Osteoblast (primary cell): ENCODE results near the gene ARMH4. TPM values are rescaled to one million over a fixed set of nuclear protein-coding genes. Genes with fewer than 3 reads are reported as not detected.

ENCODE experiments used
- DNase-seq: peaks from one replicate; pipeline ENCODE4 v3.0.0; 2011; ENCODE audit warnings: low spot score, mixed read lengths; ENCODE audit not compliant: insufficient read length; ENCODE audit errors: missing footprints
- H2AFZ ChIP-seq: 2 replicates; pipeline ENCODE4 v1.6.0; 2011; ENCODE audit warnings: mild to moderate bottlenecking, low read length
- H3K27ac ChIP-seq: 2 replicates; pipeline ENCODE4 v1.5.1; 2011; ENCODE audit warnings: mild to moderate bottlenecking, low read depth, low read length, moderate library complexity
- H3K27me3 ChIP-seq: 2 replicates; pipeline ENCODE4 v1.6.0; 2012; ENCODE audit warnings: mild to moderate bottlenecking, control low read depth, inconsistent platforms, low read length, moderate library complexity; ENCODE audit not compliant: insufficient read depth
- H3K36me3 ChIP-seq: 2 replicates; pipeline ENCODE4 v1.5.1; 2011; ENCODE audit warnings: mild to moderate bottlenecking, low read length, control low read depth, moderate library complexity; ENCODE audit not compliant: insufficient read depth
- H3K4me1 ChIP-seq: 2 replicates; pipeline ENCODE4 v1.5.1; 2011; ENCODE audit warnings: mild to moderate bottlenecking, low read length, control low read depth, moderate library complexity; ENCODE audit not compliant: insufficient read depth
- H3K4me2 ChIP-seq: 2 replicates; pipeline ENCODE4 v1.6.0; 2011; ENCODE audit warnings: mild to moderate bottlenecking, low read length; ENCODE audit not compliant: insufficient read depth
- H3K4me3 ChIP-seq: fragments of 200-600 bp; sonication (generic); 3 replicates; pipeline ENCODE4 v1.5.1; 2012; ENCODE audit warnings: mild to moderate bottlenecking, low read length, inconsistent platforms; ENCODE audit not compliant: insufficient read depth
- H3K79me2 ChIP-seq: 2 replicates; pipeline ENCODE4 v1.6.0; 2012; ENCODE audit warnings: mild to moderate bottlenecking, low read length, control low read depth, inconsistent platforms; ENCODE audit not compliant: insufficient read depth
- H3K9me3 ChIP-seq: 2 replicates; pipeline ENCODE4 v1.5.1; 2011; ENCODE audit warnings: low read depth, low read length, control low read depth
- H4K20me1 ChIP-seq: 2 replicates; pipeline ENCODE4 v1.6.0; 2012; ENCODE audit warnings: mild to moderate bottlenecking, low read length, control low read depth; ENCODE audit not compliant: insufficient read depth
- total RNA-seq: library from RNA; depleted of rRNA; stranded (reverse); fragments of >200 nt; gene quantifications from 2 replicates; pipeline ENCODE4 v1.2.3, GENCODE V29; 2012
- TF ChIP-seq, protein P1 (sequence below): IDR thresholded peaks from 2 replicates; pipeline ENCODE4 v1.5.1; 2011; ENCODE audit warnings: mild to moderate bottlenecking, low read depth, low read length, moderate library complexity; ENCODE audit errors: extremely low read depth

Gene ARMH4
- total RNA-seq, 1 donor: 10.9 TPM

DNA sequence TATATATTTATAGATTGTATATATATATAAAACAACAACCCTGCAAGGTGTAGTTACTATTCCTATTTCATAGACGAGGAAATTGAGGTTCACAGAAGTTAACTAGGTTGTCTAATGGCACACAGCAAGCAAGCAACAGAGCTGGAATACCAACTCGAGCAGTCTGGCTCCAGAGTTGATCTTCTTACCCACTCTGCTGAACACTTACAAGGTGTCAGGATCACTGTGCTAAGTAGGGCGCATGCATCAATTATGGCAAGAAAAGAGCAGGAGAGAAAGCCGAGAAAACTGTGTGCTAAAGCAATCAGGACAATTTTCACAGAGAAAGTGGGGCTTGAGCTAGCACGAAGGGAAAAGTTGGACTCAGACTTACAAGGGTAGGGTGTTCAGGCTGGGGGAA, 15.9 kb upstream of the ARMH4 start:
- H2AFZ ChIP-seq: no peak overlapping the region
- H3K36me3 ChIP-seq: no peaks in the 10 kb centered on the region
- H3K27ac ChIP-seq: no peak overlapping the region
- no peak overlapping the region for H3K4me2 ChIP-seq
- no peaks in the 10 kb centered on the region for H3K27me3 ChIP-seq
- H3K9me3 ChIP-seq: no peaks in the 10 kb centered on the region
- no peak for DNase-seq
- no peak overlapping the region for H3K4me3 ChIP-seq
- TF ChIP-seq, protein P1, sequence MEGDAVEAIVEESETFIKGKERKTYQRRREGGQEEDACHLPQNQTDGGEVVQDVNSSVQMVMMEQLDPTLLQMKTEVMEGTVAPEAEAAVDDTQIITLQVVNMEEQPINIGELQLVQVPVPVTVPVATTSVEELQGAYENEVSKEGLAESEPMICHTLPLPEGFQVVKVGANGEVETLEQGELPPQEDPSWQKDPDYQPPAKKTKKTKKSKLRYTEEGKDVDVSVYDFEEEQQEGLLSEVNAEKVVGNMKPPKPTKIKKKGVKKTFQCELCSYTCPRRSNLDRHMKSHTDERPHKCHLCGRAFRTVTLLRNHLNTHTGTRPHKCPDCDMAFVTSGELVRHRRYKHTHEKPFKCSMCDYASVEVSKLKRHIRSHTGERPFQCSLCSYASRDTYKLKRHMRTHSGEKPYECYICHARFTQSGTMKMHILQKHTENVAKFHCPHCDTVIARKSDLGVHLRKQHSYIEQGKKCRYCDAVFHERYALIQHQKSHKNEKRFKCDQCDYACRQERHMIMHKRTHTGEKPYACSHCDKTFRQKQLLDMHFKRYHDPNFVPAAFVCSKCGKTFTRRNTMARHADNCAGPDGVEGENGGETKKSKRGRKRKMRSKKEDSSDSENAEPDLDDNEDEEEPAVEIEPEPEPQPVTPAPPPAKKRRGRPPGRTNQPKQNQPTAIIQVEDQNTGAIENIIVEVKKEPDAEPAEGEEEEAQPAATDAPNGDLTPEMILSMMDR: no peak
- peaks cover 13% of the 10 kb centered on the region for H3K4me1 ChIP-seq
- H4K20me1 ChIP-seq: no peaks in the 10 kb centered on the region
- H3K79me2 ChIP-seq: no peaks in the 10 kb centered on the region

DNA sequence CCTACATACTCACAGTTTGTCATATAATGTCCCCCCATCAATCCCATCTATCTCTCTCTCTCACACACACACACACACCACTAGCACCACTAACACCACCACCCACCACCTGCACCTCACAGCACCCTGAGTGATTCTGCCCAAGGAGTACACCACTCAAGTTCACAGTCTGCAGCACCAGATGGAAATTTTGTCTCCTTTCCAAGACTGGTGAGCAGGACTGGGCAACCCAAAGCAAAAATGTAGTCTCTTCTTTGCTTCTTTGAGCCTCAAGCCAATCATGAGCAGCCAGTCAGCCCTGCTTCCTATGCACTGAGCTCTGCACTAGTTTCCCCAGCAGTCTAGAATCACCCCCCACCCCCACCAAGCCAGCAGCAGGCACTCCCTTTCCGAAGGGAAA, 15.0 kb upstream of the ARMH4 start:
- no peak overlapping the region for H2AFZ ChIP-seq
- no peaks in the 10 kb centered on the region for H3K36me3 ChIP-seq
- no peak overlapping the region for H3K27ac ChIP-seq
- H3K4me3 ChIP-seq: no peak overlapping the region
- TF ChIP-seq, protein P1: no peak
- no peak for DNase-seq
- H3K4me2 ChIP-seq: no peak overlapping the region
- H3K27me3 ChIP-seq: no peaks in the 10 kb centered on the region
- no peaks in the 10 kb centered on the region for H4K20me1 ChIP-seq
- H3K79me2 ChIP-seq: no peaks in the 10 kb centered on the region
- H3K4me1 ChIP-seq: peaks cover 13% of the 10 kb centered on the region
- H3K9me3 ChIP-seq: no peaks in the 10 kb centered on the region

DNA sequence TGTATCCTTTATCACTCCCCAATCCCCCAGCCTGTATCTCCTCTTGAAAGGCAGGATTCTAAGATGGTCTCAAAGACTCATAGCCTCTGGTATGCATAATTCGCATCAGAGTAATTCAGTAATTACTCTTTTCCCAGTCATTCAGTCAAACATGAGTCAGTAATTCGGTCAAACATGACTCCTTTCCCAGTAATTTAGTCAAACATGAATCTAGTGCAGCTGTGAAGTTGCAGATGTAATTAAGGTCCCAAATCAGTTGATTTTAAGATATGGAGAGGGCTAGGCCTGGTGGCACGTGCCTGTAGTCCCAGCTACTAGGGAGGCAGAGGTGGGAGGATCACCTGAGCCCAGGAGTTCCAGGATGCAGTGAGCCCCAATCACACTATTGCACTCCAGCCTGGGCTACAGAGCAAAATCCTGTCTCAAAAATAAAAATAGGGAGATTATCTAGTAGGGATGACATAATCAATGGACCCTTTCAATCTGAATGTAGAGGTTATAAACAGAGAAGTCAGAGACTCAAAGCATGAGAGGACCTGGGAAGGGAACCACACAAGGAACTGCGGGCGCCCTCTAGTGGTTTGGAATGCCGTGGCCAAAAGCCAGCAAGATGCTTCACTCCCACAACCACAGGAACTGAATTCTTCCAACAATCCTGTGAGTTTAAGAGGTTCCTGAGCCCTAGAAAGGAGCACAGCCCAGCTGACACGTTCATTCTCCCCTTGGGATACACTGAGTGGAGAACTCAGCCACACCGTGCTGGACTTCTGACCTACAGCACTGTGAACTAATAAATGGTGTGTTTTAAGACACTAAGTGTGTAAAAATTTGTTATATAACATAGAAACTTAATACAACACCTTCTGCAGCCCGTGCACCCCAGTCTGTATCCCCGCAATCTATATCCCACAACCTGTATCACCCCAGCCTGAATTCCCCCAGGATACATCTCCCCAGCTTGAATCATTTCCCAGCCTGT, 14.3 kb upstream of the ARMH4 start:
- Histone ChIP-seq H3K9me3 (no peaks in the 10 kb centered on the region), H4K20me1 (no peaks in the 10 kb centered on the region), H3K4me3 (no peak overlapping the region), H3K27me3 (no peaks in the 10 kb centered on the region), H3K27ac (peak overlapping the region; percentile 42), H2AFZ (peak overlapping the region; percentile 54), H3K4me2 (peak overlapping the region; percentile 49), H3K36me3 (no peaks in the 10 kb centered on the region), H3K4me1 (peaks cover 13% of the 10 kb centered on the region), H3K79me2 (no peaks in the 10 kb centered on the region)
- DNase-seq: peak; percentile 90
- TF ChIP-seq, protein P1: peak; percentile 93

DNA sequence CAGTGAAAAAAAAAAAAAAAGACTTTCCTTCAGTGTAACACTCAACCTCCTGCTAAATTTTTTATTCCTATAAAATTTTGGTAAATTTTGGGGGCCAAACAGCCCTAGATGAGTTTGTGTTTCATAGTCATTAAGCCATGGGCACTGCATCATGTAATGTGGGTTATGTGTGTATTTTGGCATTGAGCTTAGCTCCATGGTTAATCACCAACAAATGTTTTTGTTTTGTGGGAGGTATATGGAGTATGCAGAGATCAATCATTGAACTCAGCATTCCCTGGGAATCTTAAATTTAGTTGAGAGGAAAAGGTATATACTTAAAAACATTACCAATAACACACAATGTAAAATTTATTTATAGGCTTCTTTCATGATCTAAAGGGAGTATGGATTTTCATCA, 8.5 kb upstream of the ARMH4 start:
- H3K27me3 ChIP-seq: peaks cover 2% of the 10 kb centered on the region
- DNase-seq: no peak
- no peak overlapping the region for H3K4me2 ChIP-seq
- no peak overlapping the region for H2AFZ ChIP-seq
- TF ChIP-seq, protein P1: no peak
- no peaks in the 10 kb centered on the region for H3K36me3 ChIP-seq
- no peak overlapping the region for H3K27ac ChIP-seq
- no peaks in the 10 kb centered on the region for H3K79me2 ChIP-seq
- no peaks in the 10 kb centered on the region for H4K20me1 ChIP-seq
- no peak overlapping the region for H3K4me3 ChIP-seq
- no peaks in the 10 kb centered on the region for H3K9me3 ChIP-seq
- peaks cover under 1% of the 10 kb centered on the region for H3K4me1 ChIP-seq
